Neural crest cell (in vitro differentiated cells): ENCODE data around the gene ABTB2. TPM values are rescaled to one million over a fixed set of nuclear protein-coding genes. Genes with fewer than 3 reads are reported as not detected.
A peak's percentile ranks its signal among the peaks of the same experiment; 100 is the strongest.
"Not testable (repeated sequence)": the region's sequence is repeated elsewhere in the genome, so short reads cannot be mapped to it uniquely, and the experiment has no call there.

ENCODE experiments used
- DNase-seq: peaks from one replicate; pipeline ENCODE4 v3.0.0; 2021; ENCODE audit warnings: low read depth, mixed read lengths, low spot score
- H3K27ac Mint-ChIP-seq: one replicate; pipeline ENCODE4 v1.8.0; 2021; ENCODE audit warnings: mild to moderate bottlenecking, mixed read lengths; ENCODE audit not compliant: unreplicated experiment
- H3K27me3 Mint-ChIP-seq: 2 replicates; pipeline ENCODE4 v1.8.0; 2021; ENCODE audit warnings: low read depth, mild to moderate bottlenecking, mixed read lengths
- H3K36me3 Mint-ChIP-seq: 2 replicates; pipeline ENCODE4 v1.8.0; 2021; ENCODE audit warnings: low read depth, mild to moderate bottlenecking, mixed read lengths
- H3K4me1 Mint-ChIP-seq: 2 replicates; pipeline ENCODE4 v1.8.0; 2021; ENCODE audit warnings: mixed read lengths
- H3K4me3 Mint-ChIP-seq: one replicate; pipeline ENCODE4 v1.8.0; 2021; ENCODE audit warnings: mild to moderate bottlenecking, mixed read lengths
- H3K9me3 Mint-ChIP-seq: 2 replicates; pipeline ENCODE4 v1.8.0; 2021; ENCODE audit warnings: mixed read lengths
- CTCF ChIP-seq: fragments of 200-600 bp; sonication (generic); conservative IDR thresholded peaks from 2 replicates; pipeline ENCODE4 v1.5.0; 2021; ENCODE audit warnings: antibody characterized with exemption, mild to moderate bottlenecking
- total RNA-seq: library from RNA; stranded (reverse); gene quantifications from 2 replicates; pipeline ENCODE4 v1.2.1, GENCODE V29; 2021

ABTB2 gene
- total RNA-seq, 1 donor from 2014 or later, result 3.0 TPM

DNA sequence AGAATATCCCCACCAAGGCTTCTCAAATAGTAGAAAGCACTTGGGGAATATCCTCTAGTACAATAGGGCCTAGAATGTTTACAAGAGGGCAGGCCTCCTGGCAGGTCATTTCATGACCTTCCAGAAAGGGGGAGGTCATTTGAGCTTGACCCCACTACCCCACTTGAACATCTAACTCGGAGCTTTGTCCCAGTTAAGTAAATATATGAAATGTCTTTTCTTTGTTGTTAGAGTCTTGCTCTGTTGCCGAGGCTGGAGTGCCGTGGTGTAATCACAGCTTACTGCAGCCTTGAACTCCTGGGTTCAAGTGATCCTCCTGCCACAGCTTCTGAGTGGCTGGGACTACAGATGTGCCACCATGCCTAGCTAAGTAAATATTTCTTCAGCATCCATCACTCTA lies 108.4 kb downstream of the ABTB2 start:
- Mint-ChIP-seq H3K4me3 (no peak overlapping the region), H3K27ac (no peak overlapping the region), H3K9me3 (no peaks in the 10 kb centered on the region), H3K4me1 (peaks cover 22% of the 10 kb centered on the region), H3K36me3 (no peaks in the 10 kb centered on the region), H3K27me3 (peaks cover 4% of the 10 kb centered on the region)
- TF ChIP-seq CTCF, result no peak
- no peak for DNase-seq

DNA sequence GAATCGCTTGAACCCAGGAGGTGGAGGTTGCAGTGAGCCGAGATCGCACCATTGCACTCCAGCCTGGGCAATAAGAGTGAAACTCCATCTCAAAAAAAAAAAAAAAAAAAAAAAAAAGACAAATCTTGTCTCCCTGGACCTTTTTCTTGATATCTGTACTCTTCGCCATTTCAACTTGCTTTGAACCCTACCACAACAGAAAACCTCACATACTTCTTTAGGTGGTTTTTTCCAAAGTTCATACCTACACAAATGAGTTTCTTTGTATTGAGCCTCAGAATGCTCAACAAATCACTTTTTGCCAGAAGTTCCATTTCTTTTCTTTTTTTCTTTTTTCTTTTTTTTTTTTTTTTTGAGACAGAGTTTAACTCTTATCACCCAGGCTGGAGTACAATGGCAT lies 111.3 kb downstream of the ABTB2 start:
- peaks cover 26% of the 10 kb centered on the region for H3K4me1 Mint-ChIP-seq
- H3K27ac Mint-ChIP-seq, H3K36me3 Mint-ChIP-seq, H3K4me3 Mint-ChIP-seq, H3K27me3 Mint-ChIP-seq, DNase-seq, H3K9me3 Mint-ChIP-seq: not testable (repeated sequence)

- H3K27ac Mint-ChIP-seq, result peak overlapping the region; percentile 51
- no peaks in the 10 kb centered on the region for H3K36me3 Mint-ChIP-seq
- peaks cover 18% of the 10 kb centered on the region for H3K4me1 Mint-ChIP-seq
- TF ChIP-seq CTCF, result no peak
- no peaks in the 10 kb centered on the region for H3K9me3 Mint-ChIP-seq
- no peak for DNase-seq
- no peaks in the 10 kb centered on the region for H3K27me3 Mint-ChIP-seq
- no peak overlapping the region for H3K4me3 Mint-ChIP-seq
Observed at GRCh38 chr11:34245041-34245440, 112.8 kb downstream of the ABTB2 start.

- no peak for DNase-seq
- H3K4me3 Mint-ChIP-seq, result no peak overlapping the region
- H3K4me1 Mint-ChIP-seq, result peaks cover 11% of the 10 kb centered on the region
- no peak for TF ChIP-seq CTCF
- no peaks in the 10 kb centered on the region for H3K36me3 Mint-ChIP-seq
- no peaks in the 10 kb centered on the region for H3K27me3 Mint-ChIP-seq
- H3K27ac Mint-ChIP-seq, result peak overlapping the region; percentile 81
- H3K9me3 Mint-ChIP-seq, result no peaks in the 10 kb centered on the region
Observed at GRCh38 chr11:34243600-34244464, 114.0 kb downstream of the ABTB2 start.

GRCh38 chr11:34242037-34242625 lies 115.7 kb downstream of the ABTB2 start:
- Mint-ChIP-seq H3K4me3 (no peak overlapping the region), H3K27ac (no peak overlapping the region), H3K9me3 (no peaks in the 10 kb centered on the region), H3K27me3 (no peaks in the 10 kb centered on the region), H3K36me3 (no peaks in the 10 kb centered on the region), H3K4me1 (peaks cover 11% of the 10 kb centered on the region)
- no peak for TF ChIP-seq CTCF
- no peak for DNase-seq

DNA sequence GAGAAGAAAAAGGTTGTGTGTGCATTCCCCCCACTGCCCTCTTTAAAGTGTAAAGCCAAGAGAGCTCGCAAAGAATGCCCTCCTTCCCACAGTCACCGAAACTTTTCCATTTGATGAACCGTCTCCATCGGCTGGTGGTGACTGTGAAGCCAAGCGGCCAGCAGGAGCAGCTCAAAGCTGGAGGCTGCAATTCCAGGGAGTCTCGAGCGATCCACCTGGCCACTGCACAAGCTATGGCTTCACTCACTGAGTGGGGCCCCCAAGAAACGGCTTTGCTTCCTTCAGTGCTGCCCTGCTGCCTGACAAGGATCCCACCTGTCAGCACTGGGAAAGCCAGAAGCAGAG lies 117.7 kb downstream of the ABTB2 start:
- H3K36me3 Mint-ChIP-seq, result no peaks in the 10 kb centered on the region
- no peaks in the 10 kb centered on the region for H3K27me3 Mint-ChIP-seq
- H3K4me1 Mint-ChIP-seq, result peaks cover 15% of the 10 kb centered on the region
- H3K9me3 Mint-ChIP-seq, result no peaks in the 10 kb centered on the region
- TF ChIP-seq CTCF, result no peak
- DNase-seq, result no peak
- H3K4me3 Mint-ChIP-seq, result no peak overlapping the region
- H3K27ac Mint-ChIP-seq, result no peak overlapping the region
